GM12865 (cell line): Measurements from ENCODE around the gene CFAP54.
"Not testable (repeated sequence)": the region's sequence is repeated elsewhere in the genome, so short reads cannot be mapped to it uniquely, and the experiment has no call there.

Experiments used
- DNase-seq: peaks from one replicate; pipeline ENCODE4 v3.0.0; 2010; ENCODE audit warnings: low read depth
- H3K4me3 ChIP-seq: 2 replicates; pipeline ENCODE4 v1.5.1; 2011; ENCODE audit warnings: mild to moderate bottlenecking, low read depth, low read length, control low read depth
- CTCF ChIP-seq: IDR thresholded peaks from 2 replicates; pipeline ENCODE4 v1.5.1; 2011; ENCODE audit warnings: low read length, control low read depth, low read depth, inconsistent platforms; ENCODE audit not compliant: insufficient read depth; ENCODE audit errors: missing control alignments

CFAP54 gene

GRCh38 chr12:96482086-96482485 is 7.3 kb upstream of the CFAP54 start:
- no peak for DNase-seq
- H3K4me3 ChIP-seq: no peak overlapping the region
- no peak for TF ChIP-seq CTCF

GRCh38 chr12:96483116-96483515 is 6.3 kb upstream of the CFAP54 start:
- no peak for TF ChIP-seq CTCF
- DNase-seq: no peak
- H3K4me3 ChIP-seq: no peak overlapping the region

- no peak overlapping the region for H3K4me3 ChIP-seq
- no peak for TF ChIP-seq CTCF
- DNase-seq: no peak
These were observed 2.4 kb upstream of the CFAP54 start for GRCh38 chr12:96486751-96487613.

GRCh38 chr12:96487634-96488033 is 1.7 kb upstream of the CFAP54 start:
- no peak for TF ChIP-seq CTCF
- no peak overlapping the region for H3K4me3 ChIP-seq
- no peak for DNase-seq

GRCh38 chr12:96493106-96493505 is 3.7 kb downstream of the CFAP54 start:
- no peak for TF ChIP-seq CTCF
- H3K4me3 ChIP-seq: no peak overlapping the region
- no peak for DNase-seq

GRCh38 chr12:96494154-96494553 is 4.8 kb downstream of the CFAP54 start:
- H3K4me3 ChIP-seq, DNase-seq: not testable (repeated sequence)

- no peak for TF ChIP-seq CTCF
These were observed 5.8 kb downstream of the CFAP54 start for GRCh38 chr12:96495155-96495554.

More at GRCh38 chr12:96495155-96495554, 5.8 kb downstream of the CFAP54 start:
- peak; percentile 51 for DNase-seq
- H3K4me3 ChIP-seq: peak overlapping the region; percentile 26
